GM19395 (cell line): ENCODE measurements around the gene INTS4.
A peak's percentile ranks its signal among the peaks of the same experiment; 100 is the strongest.
"Not testable (repeated sequence)": the region's sequence is repeated elsewhere in the genome, so short reads cannot be mapped to it uniquely, and the experiment has no call there.

Experiments used
- ATAC-seq: cut with Tn5 transposase; IDR thresholded peaks from one replicate; pipeline ENCODE4 v1.9.1; 2021; ENCODE audit warnings: mild to moderate bottlenecking, moderate library complexity; ENCODE audit not compliant: unreplicated experiment

The INTS4 gene

GRCh38 chr11:77884186-77884828 lies 110.2 kb downstream of the INTS4 start:
- ATAC-seq = no peak

GRCh38 chr11:77883775-77884174 lies 110.7 kb downstream of the INTS4 start:
- ATAC-seq = no peak

- no peak for ATAC-seq
These were observed 112.1 kb downstream of the INTS4 start for GRCh38 chr11:77882396-77882795.

- peak; percentile 91 for ATAC-seq
These were observed 115.2 kb downstream of the INTS4 start for GRCh38 chr11:77879218-77879617.

- not testable (repeated sequence) for ATAC-seq
These were observed 116.2 kb downstream of the INTS4 start for GRCh38 chr11:77878247-77878646.

GRCh38 chr11:77876045-77876444 lies 118.4 kb downstream of the INTS4 start:
- ATAC-seq = no peak

- no peak for ATAC-seq
These were observed 120.3 kb downstream of the INTS4 start for GRCh38 chr11:77874206-77874605.

- ATAC-seq = no peak
These were observed 121.1 kb downstream of the INTS4 start for GRCh38 chr11:77873345-77873744.

GRCh38 chr11:77871855-77872254 lies 122.6 kb downstream of the INTS4 start:
- no peak for ATAC-seq

GRCh38 chr11:77868744-77869143 lies 125.7 kb downstream of the INTS4 start:
- no peak for ATAC-seq

- ATAC-seq = no peak
These were observed 128.1 kb downstream of the INTS4 start for GRCh38 chr11:77866336-77866735.

- ATAC-seq = no peak
These were observed 128.7 kb downstream of the INTS4 start for GRCh38 chr11:77865805-77866204.

GRCh38 chr11:77861444-77861843 lies 133.0 kb downstream of the INTS4 start:
- not testable (repeated sequence) for ATAC-seq

- not testable (repeated sequence) for ATAC-seq
These were observed 136.5 kb downstream of the INTS4 start for GRCh38 chr11:77857906-77858457.

GRCh38 chr11:77854838-77855237 lies 139.6 kb downstream of the INTS4 start:
- no peak for ATAC-seq

GRCh38 chr11:77851503-77851902 lies 143.0 kb downstream of the INTS4 start:
- ATAC-seq = no peak

- ATAC-seq = not testable (repeated sequence)
These were observed 150.8 kb downstream of the INTS4 start for GRCh38 chr11:77843700-77844099.

GRCh38 chr11:77842441-77843121 lies 151.9 kb downstream of the INTS4 start:
- ATAC-seq = no peak

GRCh38 chr11:77833302-77833701 lies 161.2 kb downstream of the INTS4 start:
- ATAC-seq = no peak

- no peak for ATAC-seq
These were observed 165.5 kb downstream of the INTS4 start for GRCh38 chr11:77828926-77829325.
